GM12892 (cell line): Measurements from ENCODE around the gene PAN3.

Experiments
- POLR2A ChIP-seq: IDR thresholded peaks from 2 replicates; pipeline ENCODE4 v1.6.1; 2011; ENCODE audit warnings: low read depth, low read length, control low read depth
- TAF1 ChIP-seq: IDR thresholded peaks from 2 replicates; pipeline ENCODE4 v1.6.1; 2011; ENCODE audit warnings: low read depth, mild to moderate bottlenecking, control low read depth, low read length, borderline replicate concordance

GRCh38 chr13:28177877-28178276 lies 39.5 kb downstream of the PAN3 start:
- TF ChIP-seq TAF1, result no peak
- TF ChIP-seq POLR2A, result no peak
